Astrocyte (in vitro differentiated cells and primary cell): ENCODE results near the gene WDR7. TPM values are rescaled to one million over a fixed set of nuclear protein-coding genes. Genes with fewer than 3 reads are reported as not detected.

Experiments used
- DNase-seq: peaks from one replicate; pipeline ENCODE4 v3.0.0-alpha.2; 2010; ENCODE audit warnings: low read depth
- FAIRE-seq: peaks from 2 replicates; lab custom pipeline; 2011; peaks lifted over from hg19 to GRCh38; lab: Jason Lieb, UNC
- H2AFZ ChIP-seq: 2 replicates; pipeline ENCODE4 v1.6.0; 2012; ENCODE audit warnings: low read depth, low read length, inconsistent platforms
- H3K27ac ChIP-seq: 2 replicates; pipeline ENCODE4 v1.5.1; 2011; ENCODE audit warnings: low read depth, low read length, inconsistent platforms
- H3K27me3 ChIP-seq: 2 replicates; pipeline ENCODE4 v1.6.0; 2011; ENCODE audit warnings: low read length, inconsistent platforms; ENCODE audit not compliant: insufficient read depth
- H3K36me3 ChIP-seq: 2 replicates; pipeline ENCODE4 v1.5.1; 2011; ENCODE audit warnings: low read length, inconsistent platforms; ENCODE audit not compliant: insufficient read depth
- H3K4me1 ChIP-seq: 2 replicates; pipeline ENCODE4 v1.5.1; 2011; ENCODE audit warnings: low read length, inconsistent platforms; ENCODE audit not compliant: insufficient read depth
- H3K4me2 ChIP-seq: 2 replicates; pipeline ENCODE4 v1.6.0; 2012; ENCODE audit warnings: low read length, inconsistent platforms
- H3K4me3 ChIP-seq: 2 replicates; pipeline ENCODE4 v1.5.1; 2011; ENCODE audit warnings: low read depth, mild to moderate bottlenecking, low read length, inconsistent platforms; ENCODE audit not compliant: insufficient read depth
- H3K79me2 ChIP-seq: 2 replicates; pipeline ENCODE4 v1.6.0; 2012; ENCODE audit warnings: mild to moderate bottlenecking, low read length, inconsistent platforms; ENCODE audit not compliant: insufficient read depth
- H3K9ac ChIP-seq: 2 replicates; pipeline ENCODE4 v1.6.0; 2012; ENCODE audit warnings: mild to moderate bottlenecking, low read length, inconsistent platforms
- H3K9me3 ChIP-seq: 2 replicates; pipeline ENCODE4 v1.5.1; 2012; ENCODE audit warnings: low read depth, mild to moderate bottlenecking, low read length, inconsistent platforms; ENCODE audit not compliant: insufficient read depth
- H4K20me1 ChIP-seq: 2 replicates; pipeline ENCODE4 v1.6.0; 2012; ENCODE audit warnings: low read length, inconsistent platforms; ENCODE audit not compliant: insufficient read depth
- H3K27ac Mint-ChIP-seq: one replicate; pipeline ENCODE4 v1.8.0; 2021; ENCODE audit warnings: mild to moderate bottlenecking, mixed read lengths; ENCODE audit not compliant: unreplicated experiment
- H3K27me3 Mint-ChIP-seq: one replicate; pipeline ENCODE4 v1.8.0; 2021; ENCODE audit warnings: low read depth, mixed read lengths; ENCODE audit not compliant: unreplicated experiment
- H3K36me3 Mint-ChIP-seq: one replicate; pipeline ENCODE4 v1.8.0; 2021; ENCODE audit warnings: low read depth, mixed read lengths; ENCODE audit not compliant: unreplicated experiment
- H3K4me1 Mint-ChIP-seq: one replicate; pipeline ENCODE4 v1.8.0; 2021; ENCODE audit warnings: low read depth, mixed read lengths; ENCODE audit not compliant: unreplicated experiment
- H3K4me3 Mint-ChIP-seq: one replicate; pipeline ENCODE4 v1.8.0; 2021; ENCODE audit warnings: mild to moderate bottlenecking, moderate library complexity, mixed read lengths; ENCODE audit not compliant: unreplicated experiment
- H3K9me3 Mint-ChIP-seq: one replicate; pipeline ENCODE4 v1.8.0; 2021; ENCODE audit warnings: mild to moderate bottlenecking, mixed read lengths; ENCODE audit not compliant: unreplicated experiment
- EZH2 ChIP-seq: IDR thresholded peaks from 2 replicates; pipeline ENCODE4 v1.6.1; 2012; ENCODE audit warnings: mild to moderate bottlenecking, low read length, inconsistent platforms; ENCODE audit not compliant: insufficient read depth
- total RNA-seq: library from RNA; stranded (reverse); gene quantifications from 2 replicates; pipeline ENCODE4 v1.2.1, GENCODE V29; 2021
- TF ChIP-seq, protein P1 (sequence below): IDR thresholded peaks from 2 replicates; pipeline ENCODE4 v1.5.1; 2011; ENCODE audit warnings: low read depth, mild to moderate bottlenecking, inconsistent platforms, low read length, moderate library complexity; ENCODE audit not compliant: insufficient read depth

The WDR7 gene
- total RNA-seq, 1 donor from 2014 or later, result 16.9 TPM

DNA sequence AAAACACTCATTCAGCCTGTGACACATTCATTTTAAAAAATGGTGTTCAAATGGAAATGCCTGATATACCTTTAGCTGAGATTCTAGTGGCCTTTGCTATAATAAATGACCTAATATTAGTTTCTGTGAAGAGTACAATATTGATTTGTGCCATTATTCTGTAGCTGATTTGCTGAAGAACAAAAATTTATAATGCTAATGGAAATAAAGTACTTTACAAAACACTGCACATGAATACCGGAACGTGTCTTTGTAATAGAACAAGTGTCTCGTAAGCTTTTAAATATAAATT is 138.7 kb downstream of the WDR7 start:
- TF ChIP-seq, protein P1, sequence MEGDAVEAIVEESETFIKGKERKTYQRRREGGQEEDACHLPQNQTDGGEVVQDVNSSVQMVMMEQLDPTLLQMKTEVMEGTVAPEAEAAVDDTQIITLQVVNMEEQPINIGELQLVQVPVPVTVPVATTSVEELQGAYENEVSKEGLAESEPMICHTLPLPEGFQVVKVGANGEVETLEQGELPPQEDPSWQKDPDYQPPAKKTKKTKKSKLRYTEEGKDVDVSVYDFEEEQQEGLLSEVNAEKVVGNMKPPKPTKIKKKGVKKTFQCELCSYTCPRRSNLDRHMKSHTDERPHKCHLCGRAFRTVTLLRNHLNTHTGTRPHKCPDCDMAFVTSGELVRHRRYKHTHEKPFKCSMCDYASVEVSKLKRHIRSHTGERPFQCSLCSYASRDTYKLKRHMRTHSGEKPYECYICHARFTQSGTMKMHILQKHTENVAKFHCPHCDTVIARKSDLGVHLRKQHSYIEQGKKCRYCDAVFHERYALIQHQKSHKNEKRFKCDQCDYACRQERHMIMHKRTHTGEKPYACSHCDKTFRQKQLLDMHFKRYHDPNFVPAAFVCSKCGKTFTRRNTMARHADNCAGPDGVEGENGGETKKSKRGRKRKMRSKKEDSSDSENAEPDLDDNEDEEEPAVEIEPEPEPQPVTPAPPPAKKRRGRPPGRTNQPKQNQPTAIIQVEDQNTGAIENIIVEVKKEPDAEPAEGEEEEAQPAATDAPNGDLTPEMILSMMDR, result no peak
- no peak for TF ChIP-seq EZH2
- H3K4me3 Mint-ChIP-seq, result no peak overlapping the region
- no peaks in the 10 kb centered on the region for H3K9me3 Mint-ChIP-seq
- no peaks in the 10 kb centered on the region for H3K9me3 ChIP-seq
- H3K27me3 Mint-ChIP-seq, result no peaks in the 10 kb centered on the region
- H4K20me1 ChIP-seq, result no peaks in the 10 kb centered on the region
- H3K4me1 ChIP-seq, result no peaks in the 10 kb centered on the region
- H3K36me3 ChIP-seq, result no peaks in the 10 kb centered on the region
- FAIRE-seq, result no peak
- H3K27ac ChIP-seq, result no peak overlapping the region
- H3K36me3 Mint-ChIP-seq, result no peaks in the 10 kb centered on the region
- no peak for DNase-seq
- no peaks in the 10 kb centered on the region for H3K27me3 ChIP-seq
- no peak overlapping the region for H3K4me2 ChIP-seq
- H3K9ac ChIP-seq, result no peak overlapping the region
- no peaks in the 10 kb centered on the region for H3K79me2 ChIP-seq
- H3K4me1 Mint-ChIP-seq, result no peaks in the 10 kb centered on the region
- H3K4me3 ChIP-seq, result no peak overlapping the region
- no peak overlapping the region for H2AFZ ChIP-seq
- H3K27ac Mint-ChIP-seq, result no peak overlapping the region

DNA sequence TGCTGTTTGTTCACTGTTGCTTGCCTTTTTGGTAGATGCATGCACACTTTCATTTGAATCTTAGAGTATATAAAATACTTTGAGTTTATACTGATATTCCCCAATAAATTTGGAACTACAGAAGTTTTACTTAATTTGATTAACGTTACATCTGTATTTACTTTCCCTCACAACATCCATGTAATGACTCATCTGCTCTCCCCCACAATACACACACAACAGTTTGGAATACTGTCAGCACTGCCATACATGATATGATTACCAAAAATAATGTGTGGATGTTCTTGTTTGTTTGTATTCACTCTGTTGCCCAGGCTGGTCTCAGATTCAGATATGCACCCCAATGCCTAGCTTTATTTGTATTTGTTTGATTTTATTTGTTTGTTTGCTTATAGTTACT is 144.2 kb downstream of the WDR7 start:
- Histone ChIP-seq H2AFZ (no peak overlapping the region), H3K36me3 (no peaks in the 10 kb centered on the region), H3K9ac (no peak overlapping the region), H3K4me3 (no peak overlapping the region), H3K9me3 (no peaks in the 10 kb centered on the region), H3K4me1 (peaks cover 5% of the 10 kb centered on the region), H3K27ac (no peak overlapping the region), H3K79me2 (no peaks in the 10 kb centered on the region), H3K4me2 (no peak overlapping the region), H3K27me3 (no peaks in the 10 kb centered on the region), H4K20me1 (no peaks in the 10 kb centered on the region)
- Mint-ChIP-seq H3K4me3 (no peak overlapping the region), H3K27ac (no peak overlapping the region), H3K36me3 (no peaks in the 10 kb centered on the region), H3K4me1 (peaks cover 6% of the 10 kb centered on the region), H3K9me3 (no peaks in the 10 kb centered on the region), H3K27me3 (no peaks in the 10 kb centered on the region)
- TF ChIP-seq, protein P1, result no peak
- TF ChIP-seq EZH2, result no peak
- no peak for FAIRE-seq
- DNase-seq, result peak; percentile 13

DNA sequence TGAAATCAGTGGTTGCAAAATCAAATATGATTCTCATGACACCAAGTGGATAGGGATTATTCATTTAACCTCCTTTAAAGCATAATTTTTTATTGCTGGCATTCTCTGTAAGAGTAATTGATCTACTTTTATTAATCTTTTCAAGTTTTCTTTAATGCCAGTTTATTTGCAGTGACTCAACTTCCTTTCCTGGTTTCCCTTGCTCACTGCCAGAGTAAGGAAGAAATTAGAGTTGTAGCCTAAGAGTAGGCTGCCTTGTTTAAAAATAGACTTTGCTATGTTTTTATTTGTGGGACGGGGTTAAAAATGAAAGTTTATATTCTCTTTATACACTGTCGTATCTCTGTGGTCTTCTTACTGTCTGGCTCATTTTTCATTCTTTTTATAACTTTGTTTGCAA is 148.6 kb downstream of the WDR7 start:
- H3K4me1 ChIP-seq, result peaks cover 5% of the 10 kb centered on the region
- no peaks in the 10 kb centered on the region for H4K20me1 ChIP-seq
- no peak overlapping the region for H3K4me3 ChIP-seq
- DNase-seq (peak; percentile 44), FAIRE-seq (no peak)
- H3K4me3 Mint-ChIP-seq, result no peak overlapping the region
- peaks cover 6% of the 10 kb centered on the region for H3K4me1 Mint-ChIP-seq
- peaks cover 1% of the 10 kb centered on the region for H3K27me3 Mint-ChIP-seq
- no peak overlapping the region for H3K27ac Mint-ChIP-seq
- no peaks in the 10 kb centered on the region for H3K9me3 ChIP-seq
- H3K9me3 Mint-ChIP-seq, result no peaks in the 10 kb centered on the region
- H3K79me2 ChIP-seq, result no peaks in the 10 kb centered on the region
- no peaks in the 10 kb centered on the region for H3K27me3 ChIP-seq
- no peaks in the 10 kb centered on the region for H3K36me3 ChIP-seq
- H3K36me3 Mint-ChIP-seq, result no peaks in the 10 kb centered on the region
- H3K9ac ChIP-seq, result no peak overlapping the region
- TF ChIP-seq, protein P1, result no peak
- TF ChIP-seq EZH2, result no peak
- no peak overlapping the region for H3K27ac ChIP-seq
- H3K4me2 ChIP-seq, result peak overlapping the region; percentile 56
- H2AFZ ChIP-seq, result no peak overlapping the region
